ENCODE measurements around the gene ORM1. TPM values are rescaled to one million over a fixed set of nuclear protein-coding genes. Genes with fewer than 3 reads are reported as not detected.

Gene ORM1
- total and polyA plus RNA-seq, 10 of the 15 experiments (the other 5 are each of a cell fraction or from before 2014, with no cell fraction given), result 4.4 TPM; not detected in 9

DNA sequence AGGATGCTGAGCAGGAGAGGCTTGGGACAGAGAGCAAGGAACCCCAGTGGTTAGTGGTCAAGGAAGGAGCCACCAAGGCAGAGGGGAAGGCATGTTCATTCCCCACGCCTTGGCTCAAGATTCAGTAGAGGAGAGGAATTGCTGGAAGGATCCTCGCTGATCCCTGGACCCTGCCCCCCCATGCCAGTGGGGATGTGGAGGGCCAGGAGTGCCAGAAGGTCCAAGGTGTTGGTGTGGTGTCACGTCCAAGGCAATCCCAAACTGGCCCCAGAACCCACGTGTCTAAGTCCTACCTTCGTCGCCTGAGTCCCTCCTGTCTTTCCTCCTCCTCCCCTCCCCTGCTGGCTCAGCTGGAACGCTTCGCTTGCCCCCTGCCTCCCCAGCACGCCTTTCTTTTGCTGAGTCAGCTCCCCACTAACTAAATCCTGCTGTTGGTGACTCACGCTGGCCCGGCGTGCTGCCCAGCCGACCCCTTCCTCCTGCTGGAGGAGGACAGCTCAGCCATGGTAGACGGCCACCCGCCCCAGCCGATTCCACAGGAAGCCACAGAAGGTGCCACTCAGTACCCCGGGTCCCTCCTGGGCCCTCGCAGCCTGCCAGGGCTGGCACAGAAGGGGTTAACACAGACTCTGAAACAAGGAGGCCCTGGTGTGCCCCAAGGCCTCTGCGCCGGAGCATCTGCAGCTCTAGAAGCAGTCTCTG is 37.6 kb upstream of the ORM1 start (continued):
- TF ChIP-seq, protein P1, sequence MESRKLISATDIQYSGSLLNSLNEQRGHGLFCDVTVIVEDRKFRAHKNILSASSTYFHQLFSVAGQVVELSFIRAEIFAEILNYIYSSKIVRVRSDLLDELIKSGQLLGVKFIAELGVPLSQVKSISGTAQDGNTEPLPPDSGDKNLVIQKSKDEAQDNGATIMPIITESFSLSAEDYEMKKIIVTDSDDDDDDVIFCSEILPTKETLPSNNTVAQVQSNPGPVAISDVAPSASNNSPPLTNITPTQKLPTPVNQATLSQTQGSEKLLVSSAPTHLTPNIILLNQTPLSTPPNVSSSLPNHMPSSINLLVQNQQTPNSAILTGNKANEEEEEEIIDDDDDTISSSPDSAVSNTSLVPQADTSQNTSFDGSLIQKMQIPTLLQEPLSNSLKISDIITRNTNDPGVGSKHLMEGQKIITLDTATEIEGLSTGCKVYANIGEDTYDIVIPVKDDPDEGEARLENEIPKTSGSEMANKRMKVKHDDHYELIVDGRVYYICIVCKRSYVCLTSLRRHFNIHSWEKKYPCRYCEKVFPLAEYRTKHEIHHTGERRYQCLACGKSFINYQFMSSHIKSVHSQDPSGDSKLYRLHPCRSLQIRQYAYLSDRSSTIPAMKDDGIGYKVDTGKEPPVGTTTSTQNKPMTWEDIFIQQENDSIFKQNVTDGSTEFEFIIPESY (IDR thresholded peaks at IDR 0.05), result no peak
- TF ChIP-seq TCF3 (IDR thresholded peaks at IDR 0.05; ENCODE audit: borderline replicate concordance, insufficient read depth, low read depth, low read length) (no peak), SIX5 (IDR thresholded peaks at IDR 0.05; ENCODE audit: low read depth, low read length, severe bottlenecking) (no peak), ZNF217 (IDR thresholded peaks at IDR 0.05) (no peak), MYB (IDR thresholded peaks at IDR 0.05; ENCODE audit: borderline replicate concordance, low read depth, low read length) (no peak), FOXK2 (IDR thresholded peaks at IDR 0.05) (no peak), SREBF1 (IDR thresholded peaks at IDR 0.05; ENCODE audit: low read length) (no peak), EZH2 (IDR thresholded peaks at IDR 0.05; ENCODE audit: borderline replicate concordance, control insufficient read depth, low read depth, low read length) (no peak), GATAD2B (conservative IDR thresholded peaks at IDR 0.05; ENCODE audit: low read depth) (no peak)

DNA sequence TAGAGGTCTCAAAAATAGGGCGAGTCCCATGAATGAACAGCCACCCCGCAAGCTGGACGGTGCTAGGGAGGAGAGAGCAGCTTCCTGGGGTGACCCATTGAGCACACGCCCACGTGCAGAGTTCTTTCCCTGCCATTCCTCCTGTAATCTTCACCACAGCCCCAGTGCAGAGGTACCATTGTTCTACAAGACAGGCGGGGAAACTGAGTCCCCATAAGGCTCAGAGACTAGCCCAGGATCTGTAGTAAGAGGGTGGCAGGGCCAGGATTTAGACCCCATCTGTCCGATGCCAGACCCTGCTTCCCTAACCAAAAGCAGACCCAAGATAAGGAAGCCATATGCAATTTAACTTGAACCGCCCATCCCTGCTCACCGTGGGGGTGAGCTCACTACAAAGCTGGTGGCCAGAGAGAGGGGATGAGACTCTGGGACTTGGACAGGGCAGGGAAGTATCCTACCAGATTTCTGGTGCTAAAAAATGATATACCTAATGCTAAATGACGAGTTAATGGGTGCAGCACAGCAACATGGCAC is 36.7 kb upstream of the ORM1 start:
- in situ Hi-C loops (cut with MboI), result loop anchor here (10.0 to 25.0 kb wide), 2 partner anchors 131 to 199 kb away; partner anchors contain the start of genes AMBP, COL27A1 and KIF12
- POLR2A ChIA-PET, result no interaction called here

More for the DNA sequence above, 36.7 kb upstream of the ORM1 start:
- Histone ChIP-seq H3K4me3 (no peak overlapping the region), H3K79me2 (ENCODE audit: control insufficient read depth, insufficient read depth, low read length) (no peaks in the 10 kb centered on the region), H2AFZ (ENCODE audit: control insufficient read depth, low read depth, low read length) (no peak overlapping the region), H3K27me3 (replicated peaks in 1 of 2; ENCODE audit: control insufficient read depth in 2 of 2, insufficient read depth in 2 of 2, low read length in 1 of 2) (peaks cover 0 to 1% of the 10 kb centered on the region in 2 experiments; a peak in 1 of 4 replicates), H3K4me2 (ENCODE audit: control insufficient read depth, insufficient read depth) (no peak overlapping the region), H3K9ac (ENCODE audit: control insufficient read depth, insufficient read depth, low read length) (no peak overlapping the region), H3K9me3 (replicated peaks; ENCODE audit: control insufficient read depth, insufficient read depth, low read length) (no peaks in the 10 kb centered on the region), H3K36me3 (ENCODE audit: control insufficient read depth in 2 of 2, insufficient read depth in 2 of 2, low read length in 1 of 2) (no peaks in the 10 kb centered on the region), H3K27ac (ENCODE audit: control insufficient read depth, insufficient read depth) (no peak overlapping the region), H3K4me1 (ENCODE audit: control insufficient read depth, insufficient read depth, low read length) (no peaks in the 10 kb centered on the region), H4K20me1 (ENCODE audit: control insufficient read depth, insufficient read depth) (0 out of 2 replicates have a peak, but pooled peaks cover 2% of the 10 kb centered on the region)
- intact Hi-C loops (cut with micrococcal nuclease; ENCODE audit: unreplicated experiment), result no loop called here
- ChIA-PET CTCF (no interaction called here), SMC1A (ENCODE audit: uncharacterized antibody, unreplicated experiment) (no interaction called here), RAD21 (ENCODE audit: unreplicated experiment) (no interaction called here)
- 24% methylated on average over 10 of the region's 10 CpGs for WGBS (ENCODE audit: insufficient coverage, insufficient replicate concordance, low lambda C conversion rate, missing lambda C conversion rate)
- no peak for FAIRE-seq
- DNase-seq (ENCODE audit: low read depth, low spot score), result no peak
- no TSS peak for BruUV-seq (replicated peaks)
- no peak for ATAC-seq
- TF ChIP-seq GABPA (IDR thresholded peaks at IDR 0.05; ENCODE audit: low read depth) (no peak), NFIC (IDR thresholded peaks at IDR 0.05; ENCODE audit: low read depth, low read length) (no peak), NR2C2 (IDR thresholded peaks at IDR 0.05; ENCODE audit: borderline replicate concordance, control insufficient read depth, insufficient read length, low read depth) (no peak), MTA3 (IDR thresholded peaks at IDR 0.05; ENCODE audit: borderline replicate concordance, low read length) (no peak), TARDBP (IDR thresholded peaks at IDR 0.05; ENCODE audit: borderline replicate concordance) (no peak), ZZZ3 (IDR thresholded peaks at IDR 0.05; ENCODE audit: control insufficient read depth, insufficient read length, low read depth) (no peak), CEBPB (IDR thresholded peaks at IDR 0.05; ENCODE audit: borderline replicate concordance in 1 of 2, low read depth in 2 of 2, low read length in 2 of 2) (no peak)
- TF ChIP-seq, protein P2, sequence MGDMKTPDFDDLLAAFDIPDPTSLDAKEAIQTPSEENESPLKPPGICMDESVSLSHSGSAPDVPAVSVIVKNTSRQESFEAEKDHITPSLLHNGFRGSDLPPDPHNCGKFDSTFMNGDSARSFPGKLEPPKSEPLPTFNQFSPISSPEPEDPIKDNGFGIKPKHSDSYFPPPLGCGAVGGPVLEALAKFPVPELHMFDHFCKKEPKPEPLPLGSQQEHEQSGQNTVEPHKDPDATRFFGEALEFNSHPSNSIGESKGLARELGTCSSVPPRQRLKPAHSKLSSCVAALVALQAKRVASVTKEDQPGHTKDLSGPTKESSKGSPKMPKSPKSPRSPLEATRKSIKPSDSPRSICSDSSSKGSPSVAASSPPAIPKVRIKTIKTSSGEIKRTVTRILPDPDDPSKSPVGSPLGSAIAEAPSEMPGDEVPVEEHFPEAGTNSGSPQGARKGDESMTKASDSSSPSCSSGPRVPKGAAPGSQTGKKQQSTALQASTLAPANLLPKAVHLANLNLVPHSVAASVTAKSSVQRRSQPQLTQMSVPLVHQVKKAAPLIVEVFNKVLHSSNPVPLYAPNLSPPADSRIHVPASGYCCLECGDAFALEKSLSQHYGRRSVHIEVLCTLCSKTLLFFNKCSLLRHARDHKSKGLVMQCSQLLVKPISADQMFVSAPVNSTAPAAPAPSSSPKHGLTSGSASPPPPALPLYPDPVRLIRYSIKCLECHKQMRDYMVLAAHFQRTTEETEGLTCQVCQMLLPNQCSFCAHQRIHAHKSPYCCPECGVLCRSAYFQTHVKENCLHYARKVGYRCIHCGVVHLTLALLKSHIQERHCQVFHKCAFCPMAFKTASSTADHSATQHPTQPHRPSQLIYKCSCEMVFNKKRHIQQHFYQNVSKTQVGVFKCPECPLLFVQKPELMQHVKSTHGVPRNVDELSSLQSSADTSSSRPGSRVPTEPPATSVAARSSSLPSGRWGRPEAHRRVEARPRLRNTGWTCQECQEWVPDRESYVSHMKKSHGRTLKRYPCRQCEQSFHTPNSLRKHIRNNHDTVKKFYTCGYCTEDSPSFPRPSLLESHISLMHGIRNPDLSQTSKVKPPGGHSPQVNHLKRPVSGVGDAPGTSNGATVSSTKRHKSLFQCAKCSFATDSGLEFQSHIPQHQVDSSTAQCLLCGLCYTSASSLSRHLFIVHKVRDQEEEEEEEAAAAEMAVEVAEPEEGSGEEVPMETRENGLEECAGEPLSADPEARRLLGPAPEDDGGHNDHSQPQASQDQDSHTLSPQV (IDR thresholded peaks at IDR 0.05), result no peak

Data from GM12878 (cell line).